Measurements from ENCODE around the gene ZBTB38.

Gene ZBTB38

DNA sequence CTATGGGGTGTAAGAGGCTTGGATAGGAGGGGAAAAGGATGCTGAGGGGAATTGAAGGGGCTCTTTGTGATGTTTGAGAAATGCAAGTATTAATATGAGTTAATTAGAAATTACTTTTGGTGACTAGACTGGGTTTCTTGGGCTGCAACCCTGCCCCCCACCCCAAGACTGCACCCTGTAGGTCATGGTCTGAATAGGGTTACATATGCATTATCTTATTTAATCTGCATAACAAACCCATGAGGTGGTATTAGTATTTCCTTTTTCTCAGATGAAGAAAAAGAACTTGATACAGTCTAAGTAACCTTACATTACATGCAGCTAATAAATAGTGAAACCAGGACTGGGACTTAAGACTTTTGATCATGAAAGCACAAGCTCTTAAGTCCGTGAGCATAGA lies 5.6 kb upstream of the ZBTB38 start:
- FAIRE-seq, result no peak
- no peak for DNase-seq (ENCODE audit: insufficient read length, low spot score)

DNA sequence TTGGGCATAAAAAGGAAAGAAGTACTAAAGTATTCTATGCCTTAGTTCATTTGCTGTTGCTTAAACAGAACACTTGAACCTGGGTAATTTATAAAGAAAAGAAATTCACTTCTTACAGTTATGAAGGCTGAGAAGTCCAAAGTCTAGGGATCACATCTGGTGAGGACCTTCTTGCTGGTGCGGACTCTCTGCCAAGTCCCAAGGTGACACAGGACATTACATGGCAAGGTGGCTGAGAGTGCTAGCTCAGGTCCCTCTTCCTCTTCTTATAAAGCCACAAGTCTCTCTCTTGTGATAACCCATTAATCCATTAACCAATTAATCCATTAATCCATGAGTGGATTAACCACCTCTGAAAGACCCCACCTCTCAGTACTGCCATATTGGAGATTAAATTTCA lies 3.1 kb upstream of the ZBTB38 start:
- no peak for DNase-seq (ENCODE audit: insufficient read length, low spot score)
- no peak for FAIRE-seq

- FAIRE-seq (no peak), DNase-seq (ENCODE audit: insufficient read length, low spot score) (peak; percentile 41)
These were observed 1.8 kb upstream of the ZBTB38 start for GRCh38 chr3:141366285-141367037.

GRCh38 chr3:141367038-141367730 lies 1.1 kb upstream of the ZBTB38 start:
- FAIRE-seq, result no peak
- DNase-seq (ENCODE audit: insufficient read length, low spot score), result peak; percentile 46

DNA sequence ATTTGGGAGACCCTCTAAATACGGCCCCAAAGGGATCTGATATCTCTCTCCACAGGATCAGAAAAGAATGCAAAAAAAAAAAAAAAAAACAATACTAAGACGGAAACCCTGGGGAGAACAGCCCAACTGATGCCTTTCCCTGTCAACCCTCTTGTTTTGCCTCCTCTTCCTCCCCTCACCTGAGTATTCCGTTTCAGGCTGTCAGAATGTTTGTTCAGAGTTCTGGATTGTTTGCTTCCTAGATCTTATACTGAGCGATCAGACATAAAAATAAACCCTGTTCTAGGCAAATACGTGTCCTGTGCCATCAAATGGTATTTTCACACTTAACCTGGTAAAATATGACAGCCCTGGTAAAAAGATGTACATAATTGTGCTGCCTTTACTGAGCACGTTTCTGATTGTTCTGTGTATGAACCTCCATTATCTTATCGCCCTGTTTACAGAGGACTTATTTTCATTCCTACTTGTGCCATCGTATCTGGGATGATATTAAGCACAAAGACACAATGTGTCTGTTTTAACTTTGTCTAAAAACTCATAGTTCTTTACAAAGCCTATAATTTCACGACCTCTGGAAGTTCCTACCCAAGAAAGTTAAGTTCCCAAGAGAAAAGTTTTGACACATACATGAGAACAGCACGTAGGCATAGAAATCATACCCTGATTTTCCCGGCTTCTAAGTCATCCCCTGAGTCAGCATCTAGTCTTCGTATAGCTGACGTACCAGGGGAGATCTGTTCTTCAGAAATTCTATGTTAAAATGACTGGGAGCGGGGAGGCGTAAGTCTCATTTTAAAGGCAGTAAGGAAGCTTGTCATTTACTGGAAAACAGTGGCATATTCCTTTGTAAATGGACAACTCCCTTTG lies 856 bp downstream of the ZBTB38 start:
- FAIRE-seq (no peak), DNase-seq (ENCODE audit: insufficient read length, low spot score) (no peak)

- FAIRE-seq, result no peak
- peak; percentile 61 for DNase-seq (ENCODE audit: insufficient read length, low spot score)
These were observed 1.8 kb downstream of the ZBTB38 start for GRCh38 chr3:141370065-141370533.

DNA sequence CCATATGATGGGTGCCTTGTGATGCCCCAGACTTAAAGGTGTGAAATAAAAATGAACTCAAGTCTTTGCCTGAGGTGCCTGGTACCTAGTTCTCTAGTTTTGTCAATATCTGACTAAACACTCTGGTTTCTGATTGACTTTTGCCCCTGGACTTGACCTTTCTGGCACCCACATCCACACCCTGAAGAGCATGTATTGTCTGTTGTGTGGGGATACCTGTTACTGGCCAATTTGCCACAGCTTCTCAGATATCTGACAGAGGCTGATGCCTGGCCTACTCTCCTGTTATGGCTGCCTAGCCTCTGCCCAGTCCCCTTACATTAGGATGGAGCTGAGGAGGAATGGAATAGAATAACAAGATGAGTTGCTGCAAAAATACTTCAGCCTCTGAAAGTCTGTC lies 3.6 kb downstream of the ZBTB38 start:
- FAIRE-seq, result no peak
- DNase-seq (ENCODE audit: insufficient read length, low spot score), result no peak

- DNase-seq (ENCODE audit: insufficient read length, low spot score), result no peak
- FAIRE-seq, result no peak
These were observed 4.4 kb downstream of the ZBTB38 start for GRCh38 chr3:141372656-141373055.

DNA sequence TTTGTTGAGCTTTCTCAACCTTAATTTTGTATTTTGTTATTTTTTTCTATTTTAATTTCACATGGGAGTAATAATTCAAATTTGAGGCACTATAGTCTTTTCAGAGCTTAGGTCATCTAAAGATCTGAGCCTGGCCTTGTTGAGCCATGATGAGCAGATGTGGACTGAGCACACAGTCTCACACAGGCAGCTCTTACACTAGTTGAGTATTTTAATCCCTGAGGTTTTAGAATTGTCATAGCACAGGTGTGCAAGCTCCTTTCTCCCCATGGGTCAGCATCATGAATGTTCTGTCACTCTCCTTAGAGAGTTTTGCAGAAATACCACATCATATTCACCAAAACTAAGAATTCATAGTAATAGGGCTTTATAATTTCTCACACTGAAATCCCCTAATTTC lies 4.9 kb downstream of the ZBTB38 start:
- FAIRE-seq (no peak), DNase-seq (ENCODE audit: insufficient read length, low spot score) (no peak)

GRCh38 chr3:141373768-141374526 lies 5.6 kb downstream of the ZBTB38 start:
- FAIRE-seq, result no peak

DNA sequence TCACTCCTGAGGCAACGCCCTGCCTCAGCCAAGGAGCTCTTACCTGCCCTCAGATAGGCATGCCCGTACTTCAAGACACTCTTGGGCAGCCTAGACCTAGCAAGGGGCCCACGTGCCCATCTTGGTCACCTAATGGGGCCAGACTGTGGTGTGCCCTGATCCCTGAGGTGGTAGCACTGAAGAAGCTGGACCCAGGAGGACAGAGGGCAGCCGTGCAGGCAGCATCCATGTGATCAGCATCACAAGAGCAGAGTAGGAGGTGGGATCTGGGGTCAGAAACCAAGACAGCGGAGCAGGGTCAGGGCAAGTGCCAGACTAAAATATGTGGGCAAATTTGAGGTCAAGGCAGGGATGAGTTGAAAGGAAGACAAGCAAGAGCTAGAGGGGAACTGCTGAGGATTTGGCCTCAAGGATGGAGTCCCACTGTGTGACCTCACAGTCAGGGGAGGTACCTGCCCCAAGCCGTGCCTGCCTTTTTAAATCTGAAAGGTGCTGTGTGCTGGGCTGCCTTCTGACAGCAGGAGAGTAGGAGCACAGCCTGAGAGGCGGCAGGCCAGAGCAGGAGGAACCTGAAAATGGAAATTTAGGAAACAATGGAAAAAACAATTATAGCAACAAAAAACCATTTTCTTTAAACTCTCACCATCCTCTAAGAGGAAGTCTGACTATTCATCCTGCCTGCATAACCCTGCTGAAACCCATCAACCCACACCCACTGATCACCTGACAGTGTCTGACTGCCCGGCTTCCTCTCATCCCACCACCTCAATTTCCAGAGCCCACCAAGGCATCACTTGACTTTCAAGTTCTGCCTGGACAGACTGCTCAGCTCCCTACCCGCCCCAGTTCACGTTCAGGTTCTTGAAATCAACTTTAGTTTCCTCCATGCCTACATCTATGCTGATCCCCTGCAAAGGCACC lies 7.3 kb downstream of the ZBTB38 start:
- FAIRE-seq, result no peak
- DNase-seq (ENCODE audit: insufficient read length, low spot score), result no peak

More at GRCh38 chr3:141373768-141374526, 5.6 kb downstream of the ZBTB38 start:
- peak; percentile 34 for DNase-seq (ENCODE audit: insufficient read length, low spot score)

DNA sequence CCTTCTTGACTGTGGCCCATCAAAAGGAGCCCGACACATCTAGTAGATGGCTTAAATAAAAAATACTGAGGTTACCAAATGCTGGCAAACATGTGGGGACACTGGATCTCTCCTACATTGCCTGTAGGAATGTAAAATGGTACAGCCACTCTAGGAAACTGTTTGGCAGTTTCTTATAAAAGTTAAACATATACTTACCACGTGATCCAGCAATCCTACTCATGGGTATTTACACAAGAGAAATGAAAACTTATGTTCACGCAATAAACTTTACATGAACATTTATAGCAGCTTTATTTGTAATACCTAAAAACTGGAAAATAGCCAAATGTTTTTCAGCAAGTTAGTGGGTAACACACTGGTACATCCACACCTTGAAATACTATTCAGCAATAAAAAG lies 9.1 kb downstream of the ZBTB38 start:
- DNase-seq (ENCODE audit: insufficient read length, low spot score), result no peak
- no peak for FAIRE-seq

- DNase-seq (ENCODE audit: insufficient read length, low spot score), result no peak
- FAIRE-seq, result no peak
These were observed 10.3 kb downstream of the ZBTB38 start for GRCh38 chr3:141378556-141378955.

- DNase-seq (ENCODE audit: insufficient read length, low spot score) (no peak), FAIRE-seq (no peak)
These were observed 11.1 kb downstream of the ZBTB38 start for GRCh38 chr3:141379250-141379966.

DNA sequence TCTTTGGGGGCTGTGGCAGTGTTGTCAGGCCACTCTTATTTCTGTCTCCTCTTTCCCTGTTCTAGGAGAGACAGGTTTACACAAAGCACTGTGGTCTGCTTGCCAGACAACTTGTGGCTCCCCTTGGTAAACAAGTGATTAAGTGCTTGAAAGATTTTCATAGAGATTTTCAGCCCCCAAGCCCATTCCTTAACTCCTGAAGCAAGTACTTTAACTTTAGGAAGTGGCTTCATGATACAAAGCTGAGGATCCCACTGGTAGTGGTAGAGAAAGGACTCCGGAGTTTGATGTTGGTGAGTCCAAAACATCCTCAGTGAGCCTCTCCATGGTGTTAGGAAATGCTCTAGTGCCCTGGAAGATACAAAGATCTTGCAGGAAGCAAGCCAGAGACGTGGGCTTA lies 12.0 kb downstream of the ZBTB38 start:
- FAIRE-seq (no peak), DNase-seq (ENCODE audit: insufficient read length, low spot score) (no peak)

DNA sequence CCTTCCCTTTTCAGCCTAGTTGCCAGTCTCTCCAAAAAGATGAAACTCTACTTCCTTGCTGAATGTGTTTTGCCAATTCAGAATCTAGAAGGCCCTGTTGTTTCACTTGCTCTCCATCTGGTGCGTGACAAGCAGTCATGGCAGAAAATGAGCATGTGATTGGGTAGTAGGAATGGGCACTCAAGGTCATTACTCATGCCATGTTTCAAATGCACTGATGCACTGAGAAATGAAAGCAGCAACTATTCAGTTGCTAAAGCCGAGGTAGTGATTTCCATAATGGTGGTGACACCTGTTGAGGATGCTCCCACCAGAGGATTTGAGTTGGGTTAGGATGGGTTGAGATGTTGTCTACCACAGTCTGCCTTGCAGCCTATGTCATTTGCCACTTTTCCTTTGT lies 12.7 kb downstream of the ZBTB38 start:
- DNase-seq (ENCODE audit: insufficient read length, low spot score) (no peak), FAIRE-seq (no peak)

GRCh38 chr3:141382571-141382970 lies 14.3 kb downstream of the ZBTB38 start:
- no peak for FAIRE-seq
- DNase-seq (ENCODE audit: insufficient read length, low spot score), result no peak

- no peak for DNase-seq (ENCODE audit: insufficient read length, low spot score)
- FAIRE-seq, result no peak
These were observed 15.3 kb downstream of the ZBTB38 start for GRCh38 chr3:141383555-141384129.

All from HTR-8/SVneo (cell line).